Ovary (tissue), 9 donors: ENCODE results near the gene GALNTL6. TPM values are rescaled to one million over a fixed set of nuclear protein-coding genes. Genes with fewer than 3 reads are reported as not detected.

Source experiments
- DNase-seq, 5 donors: peaks; one replicate each; pipeline ENCODE4 v3.0.0-alpha.2; 2019 to 2020
- H3K27ac ChIP-seq, 2 donors: fragments of 200-600 bp; one replicate each; pipeline versions ENCODE4 v1.5.1 to v1.8.0; 2019 to 2022
- H3K27me3 ChIP-seq: fragments of 200-600 bp; one replicate; pipeline ENCODE4 v1.8.0; 2022
- H3K36me3 ChIP-seq: fragments of 200-600 bp; sonication (generic); one replicate; pipeline ENCODE4 v1.5.1; 2019
- H3K4me1 ChIP-seq: one replicate; pipeline ENCODE4 v1.8.1; 2013; ENCODE audit warnings: mild to moderate bottlenecking, moderate library complexity; ENCODE audit not compliant: insufficient read depth
- H3K4me3 ChIP-seq: fragments of 200-600 bp; sonication (generic); one replicate; pipeline ENCODE4 v1.5.1; 2017
- H3K9me3 ChIP-seq, 2 donors: fragments of 200-600 bp in 1 of 2; sonication (generic) in 1 of 2; one replicate each; pipeline versions ENCODE4 v1.5.1 to v1.8.1; 2013 to 2019; ENCODE audit warnings: mild to moderate bottlenecking in 1 of 2, moderate library complexity in 1 of 2
- CTCF ChIP-seq, 3 donors: fragments of 450-650 bp in 2 of 3; fragments of 200-600 bp in 1 of 3; IDR thresholded peaks; one replicate each; pipeline versions ENCODE4 v1.5.1 to v1.8.0; 2016 to 2022; ENCODE audit warnings: antibody characterized with exemption in 3 of 3, mild to moderate bottlenecking in 1 of 3
- EP300 ChIP-seq: sonication (generic); formaldehyde crosslinking; IDR thresholded peaks from one replicate; pipeline ENCODE4 v1.6.1; 2017; ENCODE audit warnings: antibody characterized with exemption
- POLR2A ChIP-seq: fragments of 450-650 bp; IDR thresholded peaks from one replicate; pipeline ENCODE4 v1.6.1; 2017; ENCODE audit warnings: antibody characterized with exemption, mild to moderate bottlenecking, moderate library complexity
- WGBS, 3 donors: extraction: QIAGEN DNeasy Blood & Tissue Kit in 1 of 3; methylation state at CpG; one replicate each; pipeline versions ENCODE4 v1.1.5 to v1.1.7; 2013 to 2017; 5-methylcytosine and 5-hydroxymethylcytosine counted together
- intact Hi-C, 4 donors: fragments of 100-400 bp; cut with DNase I; formaldehyde crosslinking; loops; one replicate each; pipeline versions ENCODE4 v1.11.0 to v1.15.1; 2022 to 2023
- polyA plus RNA-seq, 2 donors: library from polyadenylated mRNA; stranded (reverse); fragments of 200-250 nt in 1 of 2; fragments of 350-450 nt in 1 of 2; fragmentation: Illumina TruSeq in 1 of 2; extraction: RNeasy Lipid Tissue Mini Kit (QIAGEN cat#74804) in 1 of 2; gene quantifications; one replicate each; pipeline ENCODE4 v1.2.3, GENCODE V29; 2013 to 2014
- total RNA-seq, 7 donors: library from RNA; depleted of rRNA in 2 of 7; stranded (reverse); fragments of >200 nt in 2 of 7; fragmentation: NEBNext Ultra II Directional in 3 of 7; extraction: Animal tissue kit (Norgen Biotek cat#: 25700) in 3 of 7; gene quantifications; one replicate each; pipeline versions ENCODE4 v1.1.0 to v1.2.4, GENCODE V29; 2016 to 2023
- donor health status: DM: no; HTN: no; CAD: no; lungs with moderate emphysema.
- donor health status: DM: no; HTN: no; CAD: no.
- donor health status: Bipolar disorder and iron deficiency.
- donor health status: DM: yes; HTN: yes; CAD: no.
- donor health status: DM: no; HTN: no; CAD: no.
- donor health status: DM: yes; HTN: yes; CAD: no.

Gene GALNTL6
- total and polyA plus RNA-seq, 9 donors = 0.11 to 1.8 TPM; not detected in 7

- no peak for DNase-seq
- TF ChIP-seq POLR2A (no peak), EP300 (no peak), CTCF (IDR thresholded peaks at IDR 0.05) (no peak)
- intact Hi-C loops = no loop called here
- no peaks in the 10 kb centered on the region for H3K36me3 ChIP-seq
- no peak overlapping the region for H3K27ac ChIP-seq
- no peaks in the 10 kb centered on the region for H3K9me3 ChIP-seq
- H3K4me1 ChIP-seq = no peaks in the 10 kb centered on the region
- H3K27me3 ChIP-seq = no peaks in the 10 kb centered on the region
- H3K4me3 ChIP-seq = no peak overlapping the region
- WGBS, 3 donors = 15 to 34% (median 18%) methylated on average over 2 of the region's 2 CpGs
Measured at GRCh38 chr4:172142281-172142741, 329.1 kb downstream of the GALNTL6 start.

GRCh38 chr4:172143605-172144314 is 330.6 kb downstream of the GALNTL6 start:
- intact Hi-C loops = no loop called here
- TF ChIP-seq POLR2A = no peak
- TF ChIP-seq EP300 = no peak
- TF ChIP-seq CTCF (IDR thresholded peaks at IDR 0.05) = no peak
- Histone ChIP-seq H3K36me3 (no peaks in the 10 kb centered on the region), H3K9me3 (no peaks in the 10 kb centered on the region), H3K27ac (no peak overlapping the region), H3K4me3 (no peak overlapping the region), H3K4me1 (no peaks in the 10 kb centered on the region), H3K27me3 (no peaks in the 10 kb centered on the region)
- no peak for DNase-seq
- WGBS, 3 donors = 31 to 42% (median 31%) methylated on average over 3 of the region's 3 CpGs

- Histone ChIP-seq H3K4me1 (no peaks in the 10 kb centered on the region), H3K4me3 (no peak overlapping the region), H3K27ac (no peak overlapping the region), H3K9me3 (no peaks in the 10 kb centered on the region), H3K27me3 (no peaks in the 10 kb centered on the region), H3K36me3 (no peaks in the 10 kb centered on the region)
- DNase-seq = no peak
- intact Hi-C loops = no loop called here
- 6 to 14% (median 7%) methylated on average over 2 of the region's 2 CpGs for WGBS, 3 donors
- TF ChIP-seq CTCF (IDR thresholded peaks at IDR 0.05) (no peak), EP300 (no peak), POLR2A (no peak)
Measured at GRCh38 chr4:172147687-172148086, 334.5 kb downstream of the GALNTL6 start.

GRCh38 chr4:172149329-172149728 is 336.1 kb downstream of the GALNTL6 start:
- intact Hi-C loops = no loop called here
- 65 to 71% (median 67%) methylated on average over 5 of the region's 5 CpGs for WGBS, 3 donors

More at GRCh38 chr4:172149329-172149728, 336.1 kb downstream of the GALNTL6 start:
- no peaks in the 10 kb centered on the region for H3K27me3 ChIP-seq
- H3K4me3 ChIP-seq = no peak overlapping the region
- TF ChIP-seq EP300 (no peak), POLR2A (no peak), CTCF (IDR thresholded peaks at IDR 0.05) (no peak)
- no peaks in the 10 kb centered on the region for H3K4me1 ChIP-seq
- no peaks in the 10 kb centered on the region for H3K9me3 ChIP-seq
- no peaks in the 10 kb centered on the region for H3K36me3 ChIP-seq
- no peak overlapping the region for H3K27ac ChIP-seq
- DNase-seq = no peak
